Measurements from ENCODE around the gene MAPK8IP2. TPM values are rescaled to one million over a fixed set of nuclear protein-coding genes. Genes with fewer than 3 reads are reported as not detected.
"Not testable (repeated sequence)": the region's sequence is repeated elsewhere in the genome, so short reads cannot be mapped to it uniquely, and the experiment has no call there.

The MAPK8IP2 gene
- total RNA-seq, 4 donors from 2014 or later, result 2.1 to 5.4 (median 3.6) TPM

DNA sequence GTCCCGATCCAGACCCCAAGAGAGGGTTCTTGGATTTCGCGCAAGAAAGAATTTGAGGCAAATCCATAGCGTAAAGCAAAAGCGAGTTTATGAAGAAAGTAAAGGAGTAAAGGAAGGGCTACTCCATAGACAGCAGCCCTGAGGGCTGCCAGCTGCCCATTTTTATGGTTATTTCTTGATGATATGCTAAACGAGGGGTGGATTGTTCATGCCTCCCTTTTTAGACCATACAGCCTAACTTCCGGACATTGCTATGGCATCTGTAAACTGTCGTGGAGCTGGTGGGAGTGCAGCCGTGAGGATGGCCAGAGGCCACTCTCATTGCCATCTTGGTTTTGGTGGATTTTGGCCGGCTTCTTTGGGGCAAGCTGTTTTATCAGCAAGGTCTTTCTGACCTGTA is 52.7 kb downstream of the MAPK8IP2 start:
- no peak for DNase-seq (ENCODE audit: low spot score in 2 of 2)
- WGBS, 2 donors, result 87 to 90% methylated on average over 10 of the region's 10 CpGs
- intact Hi-C loops (cut with DNase I; ENCODE audit: low total_unique reads), result no loop called here
- no peak for TF ChIP-seq POLR2A (IDR thresholded peaks at IDR 0.05)
- no peak for TF ChIP-seq CTCF (IDR thresholded peaks at IDR 0.05)
- no peak overlapping the region for H3K4me3 ChIP-seq (ENCODE audit: low read depth, poor library complexity, severe bottlenecking)

GRCh38 chr22:50654664-50655063 is 54.1 kb downstream of the MAPK8IP2 start:
- WGBS, 2 donors, result 84 to 87% methylated on average over 6 of the region's 6 CpGs
- DNase-seq (ENCODE audit: low spot score in 2 of 2); intact Hi-C loops (cut with DNase I; ENCODE audit: low total_unique reads); H3K4me3 ChIP-seq (ENCODE audit: low read depth, poor library complexity, severe bottlenecking): not testable (repeated sequence)

DNA sequence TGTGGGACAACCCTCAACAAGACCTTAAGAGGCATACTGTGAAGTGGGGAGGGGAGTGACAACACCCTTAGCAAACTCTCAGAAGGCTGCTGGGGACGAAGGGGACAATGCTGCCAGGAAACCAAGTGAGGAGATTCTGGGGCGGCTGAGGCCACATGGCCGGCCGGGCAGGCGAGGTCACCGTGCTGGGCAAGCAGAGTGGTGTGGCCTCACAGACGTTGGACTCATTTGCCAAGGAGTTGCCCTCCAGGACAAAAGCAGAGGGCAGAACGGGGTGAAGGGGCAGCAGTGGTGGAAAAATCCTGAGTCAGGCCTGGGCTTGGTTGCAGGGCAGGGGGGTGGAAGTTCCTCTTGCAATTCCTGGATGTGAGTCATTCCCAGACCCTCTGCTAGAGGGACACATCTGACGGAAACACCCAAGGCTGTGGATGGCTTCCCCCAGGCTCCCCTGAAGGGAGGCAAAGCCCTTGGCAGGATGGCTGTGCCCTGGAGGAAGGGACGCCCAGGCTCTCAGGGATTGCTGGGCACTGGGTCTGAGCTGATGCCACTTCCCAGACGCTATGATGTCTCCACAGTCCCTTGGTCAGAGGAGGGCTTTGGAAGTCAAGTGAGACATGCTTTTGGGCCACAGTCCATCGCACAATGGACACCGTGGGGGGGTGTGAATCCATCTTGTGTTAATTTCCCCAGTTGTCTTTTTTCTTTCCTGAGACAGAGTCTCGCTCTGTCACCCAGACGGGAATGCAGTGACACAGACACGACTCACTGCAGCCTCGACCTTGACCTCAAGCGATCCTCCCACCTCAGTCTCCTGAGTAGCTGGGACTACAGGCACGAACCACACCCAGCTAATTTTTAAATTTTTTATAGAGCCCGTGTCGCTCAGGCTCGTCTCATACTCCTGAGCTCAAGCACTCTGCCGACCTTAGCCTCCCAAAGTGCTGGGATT is 55.8 kb downstream of the MAPK8IP2 start:
- intact Hi-C loops (cut with DNase I; ENCODE audit: low total_unique reads), result no loop called here

GRCh38 chr22:50657925-50658324 is 57.3 kb downstream of the MAPK8IP2 start:
- no peak for DNase-seq (ENCODE audit: low spot score in 2 of 2)
- intact Hi-C loops (cut with DNase I; ENCODE audit: low total_unique reads), result no loop called here
- H3K4me3 ChIP-seq (ENCODE audit: low read depth, poor library complexity, severe bottlenecking), result no peak overlapping the region
- WGBS, 2 donors, result 74 to 79% methylated on average over 4 of the region's 4 CpGs
- TF ChIP-seq CTCF (IDR thresholded peaks at IDR 0.05) (no peak), POLR2A (IDR thresholded peaks at IDR 0.05) (no peak)

More for the DNA sequence above, 55.8 kb downstream of the MAPK8IP2 start:
- TF ChIP-seq POLR2A (IDR thresholded peaks at IDR 0.05), result no peak
- TF ChIP-seq CTCF (IDR thresholded peaks at IDR 0.05), result no peak
- no peak for DNase-seq (ENCODE audit: low spot score in 2 of 2)
- H3K4me3 ChIP-seq (ENCODE audit: low read depth, poor library complexity, severe bottlenecking), result no peak overlapping the region
- WGBS, 2 donors, result 57% methylated on average over 23 of the region's 23 CpGs

- H3K4me3 ChIP-seq (ENCODE audit: low read depth, poor library complexity, severe bottlenecking); intact Hi-C loops (cut with DNase I; ENCODE audit: low total_unique reads); DNase-seq (ENCODE audit: low spot score in 2 of 2): not testable (repeated sequence)
- WGBS, 2 donors, result 79 to 86% methylated on average over 7 of the region's 7 CpGs
Measured at GRCh38 chr22:50659711-50660110, 59.1 kb downstream of the MAPK8IP2 start.

DNA sequence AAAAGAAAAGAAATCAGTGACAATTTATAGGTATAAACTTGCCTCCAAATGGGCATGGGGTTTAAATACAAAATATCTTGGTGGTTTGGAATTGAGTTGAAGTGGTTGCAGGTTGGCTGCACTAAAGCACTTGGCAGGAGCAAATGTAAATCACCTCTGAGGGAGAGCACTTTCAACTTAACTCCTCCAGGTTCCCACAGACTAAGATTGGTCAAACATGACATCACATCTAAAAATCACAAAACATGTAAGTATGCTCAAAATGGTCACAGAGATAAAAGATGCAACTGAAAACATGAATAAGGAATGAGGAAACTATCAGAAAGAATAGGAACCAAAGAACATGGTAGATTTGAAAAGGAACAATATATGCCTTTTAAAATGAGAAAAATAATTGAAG is 59.7 kb downstream of the MAPK8IP2 start:
- TF ChIP-seq CTCF (IDR thresholded peaks at IDR 0.05) (no peak), POLR2A (IDR thresholded peaks at IDR 0.05) (no peak)
- intact Hi-C loops (cut with DNase I; ENCODE audit: low total_unique reads), result no loop called here
- no peak overlapping the region for H3K4me3 ChIP-seq (ENCODE audit: low read depth, poor library complexity, severe bottlenecking)
- DNase-seq (ENCODE audit: low spot score in 2 of 2), result no peak

Other genes starting within 250 kb of the MAPK8IP2 start
- gene SBF1, start 125.8 kb upstream of the MAPK8IP2 start, total RNA-seq, result 100 to 1,000 TPM in 2 of 4 donors, 10 to 100 TPM in 2; 70.8 to 123 (median 87.2) TPM
- gene ADM2, start 119.2 kb upstream of the MAPK8IP2 start, total RNA-seq, result under 1 TPM in 3 of 4 donors, not detected in 1; 0.19 to 0.56 (median 0.52) TPM
- not detected for gene MIOX, start 113.9 kb upstream of the MAPK8IP2 start, total RNA-seq
- gene LMF2, start 93.1 kb upstream of the MAPK8IP2 start, total RNA-seq, result 10 to 100 TPM; 34.8 to 47.2 (median 38.8) TPM
- gene NCAPH2, start 92.6 kb upstream of the MAPK8IP2 start, total RNA-seq, result 10 to 100 TPM; 40.7 to 54.3 (median 41.5) TPM
- gene SCO2, start 75.2 kb upstream of the MAPK8IP2 start, total RNA-seq, result 1 to 10 TPM; 1.5 to 9.4 (median 4.4) TPM
- 10 to 100 TPM; 23.6 to 63.3 (median 33.5) TPM for gene TYMP, start 70.8 kb upstream of the MAPK8IP2 start, total RNA-seq
- under 1 TPM in 2 of 4 donors, not detected in 2; 0.07 to 0.10 TPM for gene KLHDC7B, start 54.9 kb upstream of the MAPK8IP2 start, total RNA-seq
- not detected for gene SYCE3, start 37.9 kb upstream of the MAPK8IP2 start, total RNA-seq
- gene CPT1B, start 22.4 kb upstream of the MAPK8IP2 start, total RNA-seq, result 10 to 100 TPM in 1 of 4 donors, 1 to 10 TPM in 3; 4.7 to 12.0 (median 6.8) TPM
- gene CHKB, start 17.9 kb upstream of the MAPK8IP2 start, total RNA-seq, result 10 to 100 TPM; 47.0 to 71.3 (median 66.4) TPM
- 10 to 100 TPM; 23.3 to 51.8 (median 30.4) TPM for gene ARSA, start 27.4 kb downstream of the MAPK8IP2 start, total RNA-seq
- 1 to 10 TPM; 4.0 to 8.9 (median 6.8) TPM for gene SHANK3, start 72.0 kb downstream of the MAPK8IP2 start, total RNA-seq
- gene ACR, start 137.4 kb downstream of the MAPK8IP2 start, total RNA-seq, result under 1 TPM in 2 of 4 donors, not detected in 2; 0.65 to 0.97 TPM
- 10 to 100 TPM in 3 of 4 donors, 1 to 10 TPM in 1; 9.5 to 17.7 (median 14.3) TPM for gene RABL2B, start 182.8 kb downstream of the MAPK8IP2 start, total RNA-seq